NB4 (cell line): ENCODE results near the gene MBD4.

Source experiments
- POLR2A ChIP-seq: IDR thresholded peaks from 2 replicates; pipeline ENCODE4 v1.6.1; 2011; ENCODE audit warnings: mild to moderate bottlenecking; ENCODE audit not compliant: insufficient read length; ENCODE audit errors: extremely low read depth
- TF ChIP-seq, protein P1 (sequence below): IDR thresholded peaks from 2 replicates; pipeline ENCODE4 v1.6.1; 2011; ENCODE audit warnings: low read depth, low read length
- TF ChIP-seq, protein P2 (sequence below): IDR thresholded peaks from one replicate; pipeline ENCODE4 v1.5.1; 2012; ENCODE audit warnings: low read depth, low read length

DNA sequence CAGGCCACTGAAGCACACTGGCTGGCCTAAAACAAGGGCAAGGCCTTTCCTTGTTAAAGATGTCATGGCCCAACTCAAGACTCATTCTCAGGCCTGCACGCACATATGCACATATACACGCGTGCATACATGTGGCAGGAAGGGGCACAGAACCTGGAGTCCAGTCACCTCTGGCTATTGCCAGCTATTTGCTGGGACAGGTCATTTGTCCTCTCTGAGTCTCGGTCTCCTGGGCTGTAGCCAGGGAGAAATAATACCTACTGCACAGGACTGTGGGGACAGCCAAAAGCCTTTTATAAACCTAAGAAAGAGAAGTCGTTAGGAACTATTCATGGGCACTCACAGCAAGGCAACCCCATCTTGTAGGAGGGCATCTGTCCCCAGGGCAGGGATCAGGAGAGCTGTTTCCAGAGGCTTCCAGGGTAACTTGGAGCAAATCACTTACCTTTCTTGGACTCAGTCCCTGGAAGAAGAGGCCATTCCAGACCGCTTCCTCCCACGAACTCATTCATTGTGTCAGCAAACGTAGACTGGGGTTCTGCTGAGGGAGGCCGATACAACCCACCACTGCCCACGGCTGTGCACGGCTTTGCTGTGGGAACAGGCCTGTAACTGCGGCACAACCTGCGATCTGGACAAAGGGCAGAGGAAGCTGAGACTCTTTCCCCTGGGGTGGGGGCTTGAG is 47.6 kb upstream of the MBD4 start:
- TF ChIP-seq, protein P1, sequence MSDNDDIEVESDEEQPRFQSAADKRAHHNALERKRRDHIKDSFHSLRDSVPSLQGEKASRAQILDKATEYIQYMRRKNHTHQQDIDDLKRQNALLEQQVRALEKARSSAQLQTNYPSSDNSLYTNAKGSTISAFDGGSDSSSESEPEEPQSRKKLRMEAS: no peak
- no peak for TF ChIP-seq POLR2A
- TF ChIP-seq, protein P2, sequence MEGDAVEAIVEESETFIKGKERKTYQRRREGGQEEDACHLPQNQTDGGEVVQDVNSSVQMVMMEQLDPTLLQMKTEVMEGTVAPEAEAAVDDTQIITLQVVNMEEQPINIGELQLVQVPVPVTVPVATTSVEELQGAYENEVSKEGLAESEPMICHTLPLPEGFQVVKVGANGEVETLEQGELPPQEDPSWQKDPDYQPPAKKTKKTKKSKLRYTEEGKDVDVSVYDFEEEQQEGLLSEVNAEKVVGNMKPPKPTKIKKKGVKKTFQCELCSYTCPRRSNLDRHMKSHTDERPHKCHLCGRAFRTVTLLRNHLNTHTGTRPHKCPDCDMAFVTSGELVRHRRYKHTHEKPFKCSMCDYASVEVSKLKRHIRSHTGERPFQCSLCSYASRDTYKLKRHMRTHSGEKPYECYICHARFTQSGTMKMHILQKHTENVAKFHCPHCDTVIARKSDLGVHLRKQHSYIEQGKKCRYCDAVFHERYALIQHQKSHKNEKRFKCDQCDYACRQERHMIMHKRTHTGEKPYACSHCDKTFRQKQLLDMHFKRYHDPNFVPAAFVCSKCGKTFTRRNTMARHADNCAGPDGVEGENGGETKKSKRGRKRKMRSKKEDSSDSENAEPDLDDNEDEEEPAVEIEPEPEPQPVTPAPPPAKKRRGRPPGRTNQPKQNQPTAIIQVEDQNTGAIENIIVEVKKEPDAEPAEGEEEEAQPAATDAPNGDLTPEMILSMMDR: no peak
